Measurements from ENCODE around the gene CEP152. TPM values are rescaled to one million over a fixed set of nuclear protein-coding genes. Genes with fewer than 3 reads are reported as not detected.
A peak's percentile ranks its signal among the peaks of the same experiment; 100 is the strongest.

CEP152 gene
- total and polyA plus RNA-seq, 9 of the 15 experiments (the other 6 are each of a cell fraction or from before 2014, with no cell fraction given) = 9.9 to 43.0 (median 23.6) TPM

GRCh38 chr15:48851956-48852355 is 41.1 kb upstream of the CEP152 start (continued):
- TF ChIP-seq, protein P1, sequence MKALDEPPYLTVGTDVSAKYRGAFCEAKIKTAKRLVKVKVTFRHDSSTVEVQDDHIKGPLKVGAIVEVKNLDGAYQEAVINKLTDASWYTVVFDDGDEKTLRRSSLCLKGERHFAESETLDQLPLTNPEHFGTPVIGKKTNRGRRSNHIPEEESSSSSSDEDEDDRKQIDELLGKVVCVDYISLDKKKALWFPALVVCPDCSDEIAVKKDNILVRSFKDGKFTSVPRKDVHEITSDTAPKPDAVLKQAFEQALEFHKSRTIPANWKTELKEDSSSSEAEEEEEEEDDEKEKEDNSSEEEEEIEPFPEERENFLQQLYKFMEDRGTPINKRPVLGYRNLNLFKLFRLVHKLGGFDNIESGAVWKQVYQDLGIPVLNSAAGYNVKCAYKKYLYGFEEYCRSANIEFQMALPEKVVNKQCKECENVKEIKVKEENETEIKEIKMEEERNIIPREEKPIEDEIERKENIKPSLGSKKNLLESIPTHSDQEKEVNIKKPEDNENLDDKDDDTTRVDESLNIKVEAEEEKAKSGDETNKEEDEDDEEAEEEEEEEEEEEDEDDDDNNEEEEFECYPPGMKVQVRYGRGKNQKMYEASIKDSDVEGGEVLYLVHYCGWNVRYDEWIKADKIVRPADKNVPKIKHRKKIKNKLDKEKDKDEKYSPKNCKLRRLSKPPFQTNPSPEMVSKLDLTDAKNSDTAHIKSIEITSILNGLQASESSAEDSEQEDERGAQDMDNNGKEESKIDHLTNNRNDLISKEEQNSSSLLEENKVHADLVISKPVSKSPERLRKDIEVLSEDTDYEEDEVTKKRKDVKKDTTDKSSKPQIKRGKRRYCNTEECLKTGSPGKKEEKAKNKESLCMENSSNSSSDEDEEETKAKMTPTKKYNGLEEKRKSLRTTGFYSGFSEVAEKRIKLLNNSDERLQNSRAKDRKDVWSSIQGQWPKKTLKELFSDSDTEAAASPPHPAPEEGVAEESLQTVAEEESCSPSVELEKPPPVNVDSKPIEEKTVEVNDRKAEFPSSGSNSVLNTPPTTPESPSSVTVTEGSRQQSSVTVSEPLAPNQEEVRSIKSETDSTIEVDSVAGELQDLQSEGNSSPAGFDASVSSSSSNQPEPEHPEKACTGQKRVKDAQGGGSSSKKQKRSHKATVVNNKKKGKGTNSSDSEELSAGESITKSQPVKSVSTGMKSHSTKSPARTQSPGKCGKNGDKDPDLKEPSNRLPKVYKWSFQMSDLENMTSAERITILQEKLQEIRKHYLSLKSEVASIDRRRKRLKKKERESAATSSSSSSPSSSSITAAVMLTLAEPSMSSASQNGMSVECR (CRISPR knock-in tag; IDR thresholded peaks at IDR 0.05) = no peak
- TF ChIP-seq, protein P2, sequence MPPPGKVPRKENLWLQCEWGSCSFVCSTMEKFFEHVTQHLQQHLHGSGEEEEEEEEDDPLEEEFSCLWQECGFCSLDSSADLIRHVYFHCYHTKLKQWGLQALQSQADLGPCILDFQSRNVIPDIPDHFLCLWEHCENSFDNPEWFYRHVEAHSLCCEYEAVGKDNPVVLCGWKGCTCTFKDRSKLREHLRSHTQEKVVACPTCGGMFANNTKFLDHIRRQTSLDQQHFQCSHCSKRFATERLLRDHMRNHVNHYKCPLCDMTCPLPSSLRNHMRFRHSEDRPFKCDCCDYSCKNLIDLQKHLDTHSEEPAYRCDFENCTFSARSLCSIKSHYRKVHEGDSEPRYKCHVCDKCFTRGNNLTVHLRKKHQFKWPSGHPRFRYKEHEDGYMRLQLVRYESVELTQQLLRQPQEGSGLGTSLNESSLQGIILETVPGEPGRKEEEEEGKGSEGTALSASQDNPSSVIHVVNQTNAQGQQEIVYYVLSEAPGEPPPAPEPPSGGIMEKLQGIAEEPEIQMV (tag; conservative IDR thresholded peaks at IDR 0.05; ENCODE audit: low read depth) = no peak
- TF ChIP-seq THAP7 (CRISPR knock-in tag; IDR thresholded peaks at IDR 0.05) (no peak), GATA2 (CRISPR knock-in tag; IDR thresholded peaks at IDR 0.05) (peak; percentile 34; the same call in 1 of the 2 replicates), KLF10 (CRISPR knock-in tag; IDR thresholded peaks at IDR 0.05) (no peak), CHD1 (IDR thresholded peaks at IDR 0.05; ENCODE audit: low read length) (no peak), HOMEZ (CRISPR knock-in tag; IDR thresholded peaks at IDR 0.05) (no peak), MYNN (IDR thresholded peaks at IDR 0.05) (no peak), MYNN (CRISPR knock-in tag; IDR thresholded peaks at IDR 0.05) (no peak), ZNF766 (CRISPR knock-in tag; conservative IDR thresholded peaks at IDR 0.05) (no peak), FOXJ3 (CRISPR knock-in tag; IDR thresholded peaks at IDR 0.05) (no peak), NFIC (IDR thresholded peaks at IDR 0.05) (peak; percentile 72), ZNF174 (CRISPR knock-in tag; IDR thresholded peaks at IDR 0.05) (no peak), PTRF (tag; IDR thresholded peaks at IDR 0.05) (no peak), MXD1 (CRISPR knock-in tag; IDR thresholded peaks at IDR 0.05; ENCODE audit: borderline replicate concordance, poor library complexity, severe bottlenecking) (no peak), ZNF316 (IDR thresholded peaks at IDR 0.05) (no peak; the same call in 1 of the 2 replicates)
- TF ChIP-seq, protein P3, sequence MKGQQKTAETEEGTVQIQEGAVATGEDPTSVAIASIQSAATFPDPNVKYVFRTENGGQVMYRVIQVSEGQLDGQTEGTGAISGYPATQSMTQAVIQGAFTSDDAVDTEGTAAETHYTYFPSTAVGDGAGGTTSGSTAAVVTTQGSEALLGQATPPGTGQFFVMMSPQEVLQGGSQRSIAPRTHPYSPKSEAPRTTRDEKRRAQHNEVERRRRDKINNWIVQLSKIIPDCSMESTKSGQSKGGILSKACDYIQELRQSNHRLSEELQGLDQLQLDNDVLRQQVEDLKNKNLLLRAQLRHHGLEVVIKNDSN (CRISPR knock-in tag; IDR thresholded peaks at IDR 0.05) = no peak
- TF ChIP-seq, protein P4, sequence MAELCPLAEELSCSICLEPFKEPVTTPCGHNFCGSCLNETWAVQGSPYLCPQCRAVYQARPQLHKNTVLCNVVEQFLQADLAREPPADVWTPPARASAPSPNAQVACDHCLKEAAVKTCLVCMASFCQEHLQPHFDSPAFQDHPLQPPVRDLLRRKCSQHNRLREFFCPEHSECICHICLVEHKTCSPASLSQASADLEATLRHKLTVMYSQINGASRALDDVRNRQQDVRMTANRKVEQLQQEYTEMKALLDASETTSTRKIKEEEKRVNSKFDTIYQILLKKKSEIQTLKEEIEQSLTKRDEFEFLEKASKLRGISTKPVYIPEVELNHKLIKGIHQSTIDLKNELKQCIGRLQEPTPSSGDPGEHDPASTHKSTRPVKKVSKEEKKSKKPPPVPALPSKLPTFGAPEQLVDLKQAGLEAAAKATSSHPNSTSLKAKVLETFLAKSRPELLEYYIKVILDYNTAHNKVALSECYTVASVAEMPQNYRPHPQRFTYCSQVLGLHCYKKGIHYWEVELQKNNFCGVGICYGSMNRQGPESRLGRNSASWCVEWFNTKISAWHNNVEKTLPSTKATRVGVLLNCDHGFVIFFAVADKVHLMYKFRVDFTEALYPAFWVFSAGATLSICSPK (IDR thresholded peaks at IDR 0.05; ENCODE audit: borderline replicate concordance) = no peak
